HepG2 (cell line): ENCODE results near the gene TEKT5. TPM values are rescaled to one million over a fixed set of nuclear protein-coding genes. Genes with fewer than 3 reads are reported as not detected.

Source experiments
- EZH2 ChIP-seq: conservative IDR thresholded peaks from 2 replicates; pipeline ENCODE4 v1.6.1; 2012; ENCODE audit warnings: mild to moderate bottlenecking, low read depth, low read length, moderate library complexity
- GABPB1 ChIP-seq: IDR thresholded peaks from 2 replicates; pipeline ENCODE4 v1.6.1; 2016; ENCODE audit warnings: mild to moderate bottlenecking, missing genetic modification reagents, moderate library complexity, missing compliant biosample characterization
- GFI1 ChIP-seq: sonication (generic); formaldehyde crosslinking; IDR thresholded peaks from 2 replicates; pipeline ENCODE4 v1.5.0; 2020; ENCODE audit warnings: missing genetic modification reagents, mild to moderate bottlenecking, borderline replicate concordance
- HNF4G ChIP-seq, 2 experiments: sonication (generic) in 1 of 2; formaldehyde crosslinking in 1 of 2; IDR thresholded peaks; 2 replicates each; pipeline versions ENCODE4 v1.4.0 to v1.6.1; 2011 to 2020; ENCODE audit warnings: borderline replicate concordance in 2 of 2, low read depth in 2 of 2, mild to moderate bottlenecking in 2 of 2, low read length in 1 of 2, missing genetic modification reagents in 1 of 2, moderate library complexity in 1 of 2
- HNRNPK ChIP-seq: fragments of 200-400 bp; formaldehyde crosslinking; IDR thresholded peaks from 2 replicates; pipeline ENCODE4 v1.6.1; 2018; ENCODE audit warnings: low read length, low read depth, moderate library complexity, mild to moderate bottlenecking; ENCODE audit not compliant: poor library complexity, severe bottlenecking
- LBX2 ChIP-seq: sonication (generic); formaldehyde crosslinking; IDR thresholded peaks from 2 replicates; pipeline ENCODE4 v1.5.0; 2020; ENCODE audit warnings: missing genetic modification reagents, mild to moderate bottlenecking, borderline replicate concordance
- MAZ ChIP-seq, 2 experiments: sonication (generic) in 1 of 2; formaldehyde crosslinking in 1 of 2; IDR thresholded peaks; 2 replicates each; pipeline versions ENCODE4 v1.5.0 to v1.6.1; 2012 to 2020; ENCODE audit warnings: low read depth in 2 of 2, mild to moderate bottlenecking in 2 of 2, borderline replicate concordance in 1 of 2, improper control_type of control experiment in 1 of 2, low read length in 1 of 2, missing genetic modification reagents in 1 of 2, moderate library complexity in 1 of 2
- MEF2D ChIP-seq: sonication (generic); formaldehyde crosslinking; IDR thresholded peaks from 2 replicates; pipeline ENCODE4 v1.5.1; 2020; ENCODE audit warnings: mild to moderate bottlenecking, missing genetic modification reagents
- MXD4 ChIP-seq: IDR thresholded peaks from 2 replicates; pipeline ENCODE4 v1.6.1; 2016; ENCODE audit warnings: mild to moderate bottlenecking, missing biosample characterization, missing genetic modification reagents
- NCOA5 ChIP-seq: sonication (generic); formaldehyde crosslinking; IDR thresholded peaks from 2 replicates; pipeline ENCODE4 v1.4.0; 2020; ENCODE audit warnings: missing genetic modification reagents
- NKX3-1 ChIP-seq: sonication (generic); formaldehyde crosslinking; IDR thresholded peaks from 2 replicates; pipeline ENCODE4 v1.5.0; 2020; ENCODE audit warnings: missing genetic modification reagents
- PTBP1 ChIP-seq: fragments of 200-400 bp; formaldehyde crosslinking; IDR thresholded peaks from 2 replicates; pipeline ENCODE4 v1.6.1; 2018; ENCODE audit warnings: low read length, low read depth; ENCODE audit not compliant: poor library complexity, severe bottlenecking
- RFX1 ChIP-seq: fragments of 450-650 bp; IDR thresholded peaks from 2 replicates; pipeline ENCODE4 v1.6.1; 2017
- SMAD1 ChIP-seq: sonication (generic); formaldehyde crosslinking; IDR thresholded peaks from 2 replicates; pipeline ENCODE4 v1.4.0; 2020; ENCODE audit warnings: missing genetic modification reagents, low read depth, mild to moderate bottlenecking, borderline replicate concordance
- SP1 ChIP-seq, 2 experiments: fragments of 450-650 bp in 1 of 2; sonication (generic) in 1 of 2; formaldehyde crosslinking in 1 of 2; IDR thresholded peaks; 2 replicates each; pipeline versions ENCODE4 v1.4.0 to v1.6.1; 2016 to 2020; ENCODE audit warnings: missing genetic modification reagents in 1 of 2
- SP2 ChIP-seq: sonication (generic); formaldehyde crosslinking; IDR thresholded peaks from 2 replicates; pipeline ENCODE4 v1.5.1; 2020; ENCODE audit warnings: mild to moderate bottlenecking, missing genetic modification reagents
- THRA ChIP-seq: sonication (generic); formaldehyde crosslinking; IDR thresholded peaks from 2 replicates; pipeline ENCODE4 v1.4.0; 2020; ENCODE audit warnings: missing genetic modification reagents, borderline replicate concordance
- ZNF124 ChIP-seq: sonication (generic); formaldehyde crosslinking; IDR thresholded peaks from 2 replicates; pipeline ENCODE4 v1.4.0; 2020; ENCODE audit warnings: missing genetic modification reagents
- polyA plus RNA-seq, 8 experiments: library from polyadenylated mRNA; depleted of rRNA in 3 of 8; stranded (reverse) in 7 of 8; unstranded in 1 of 8; fragments of >200 nt; fragmentation: Illumina TruSeq in 4 of 8; extraction: Trizol in 4 of 8; gene quantifications; 2 replicates each; pipeline versions ENCODE4 v1.2.1 to v1.2.3, GENCODE V29; 2011 to 2016; ENCODE audit warnings: low read depth in 4 of 8, missing spikeins in 1 of 8, mixed read lengths in 1 of 8; ENCODE audit not compliant: insufficient read depth in 1 of 8
- total RNA-seq, 5 experiments: library from RNA; depleted of rRNA; stranded (reverse); fragments of >200 nt; fragmentation: Illumina TruSeq; extraction: Trizol; gene quantifications; 2 replicates each; pipeline ENCODE4 v1.2.3, GENCODE V29; 2016; ENCODE audit warnings: low read depth in 1 of 5
- TF ChIP-seq, protein P1 (sequence below): sonication (generic); formaldehyde crosslinking; IDR thresholded peaks from 2 replicates; pipeline ENCODE4 v1.8.0; 2022; ENCODE audit warnings: missing genetic modification reagents, mild to moderate bottlenecking, borderline replicate concordance
- TF ChIP-seq, protein P2 (sequence below): conservative IDR thresholded peaks from 2 replicates; pipeline ENCODE4 v1.6.1; 2018; ENCODE audit warnings: missing genetic modification reagents
- TF ChIP-seq, protein P3 (sequence below): sonication (generic); formaldehyde crosslinking; IDR thresholded peaks from 2 replicates; pipeline ENCODE4 v1.8.0; 2022; ENCODE audit warnings: missing genetic modification reagents, mild to moderate bottlenecking, moderate library complexity, borderline replicate concordance

Gene TEKT5
- total and polyA plus RNA-seq, 2 of the 13 experiments (the other 11 are each of a cell fraction or from before 2014, with no cell fraction given): 0.16 TPM; not detected in 1

- TF ChIP-seq, protein P1, sequence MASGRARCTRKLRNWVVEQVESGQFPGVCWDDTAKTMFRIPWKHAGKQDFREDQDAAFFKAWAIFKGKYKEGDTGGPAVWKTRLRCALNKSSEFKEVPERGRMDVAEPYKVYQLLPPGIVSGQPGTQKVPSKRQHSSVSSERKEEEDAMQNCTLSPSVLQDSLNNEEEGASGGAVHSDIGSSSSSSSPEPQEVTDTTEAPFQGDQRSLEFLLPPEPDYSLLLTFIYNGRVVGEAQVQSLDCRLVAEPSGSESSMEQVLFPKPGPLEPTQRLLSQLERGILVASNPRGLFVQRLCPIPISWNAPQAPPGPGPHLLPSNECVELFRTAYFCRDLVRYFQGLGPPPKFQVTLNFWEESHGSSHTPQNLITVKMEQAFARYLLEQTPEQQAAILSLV: peak; percentile 74
- TF ChIP-seq PTBP1 (no peak), ZNF124 (CRISPR knock-in tag) (peak; percentile 75; the same call in 1 of the 2 replicates), SMAD1 (CRISPR knock-in tag) (0 out of 2 replicates have a peak, but pooled peaks have one; percentile 33), NKX3-1 (CRISPR knock-in tag) (no peak), MXD4 (CRISPR knock-in tag) (0 out of 2 replicates have a peak, but pooled peaks have one; percentile 45), SP2 (no peak), HNF4G (IDR thresholded peaks at IDR 0.05; ENCODE audit: borderline replicate concordance, low read depth, low read length) (no peak), HNF4G (CRISPR knock-in tag; IDR thresholded peaks at IDR 0.05; ENCODE audit: borderline replicate concordance, low read depth) (no peak), NCOA5 (CRISPR knock-in tag) (no peak), MAZ (IDR thresholded peaks at IDR 0.05; ENCODE audit: borderline replicate concordance, low read depth, low read length) (no peak), MAZ (CRISPR knock-in tag; IDR thresholded peaks at IDR 0.05; ENCODE audit: low read depth) (no peak), THRA (0 out of 2 replicates have a peak, but pooled peaks have one; percentile 26), GABPB1 (CRISPR knock-in tag) (peak; percentile 17; the same call in 1 of the 2 replicates), HNRNPK (no peak), LBX2 (CRISPR knock-in tag) (no peak), MEF2D (CRISPR knock-in tag) (peak; percentile 37; the same call in 1 of the 2 replicates), GFI1 (CRISPR knock-in tag) (no peak), EZH2 (no peak), SP1 (IDR thresholded peaks at IDR 0.05) (no peak), SP1 (CRISPR knock-in tag; IDR thresholded peaks at IDR 0.05) (no peak), RFX1 (no peak)
- TF ChIP-seq, protein P2, sequence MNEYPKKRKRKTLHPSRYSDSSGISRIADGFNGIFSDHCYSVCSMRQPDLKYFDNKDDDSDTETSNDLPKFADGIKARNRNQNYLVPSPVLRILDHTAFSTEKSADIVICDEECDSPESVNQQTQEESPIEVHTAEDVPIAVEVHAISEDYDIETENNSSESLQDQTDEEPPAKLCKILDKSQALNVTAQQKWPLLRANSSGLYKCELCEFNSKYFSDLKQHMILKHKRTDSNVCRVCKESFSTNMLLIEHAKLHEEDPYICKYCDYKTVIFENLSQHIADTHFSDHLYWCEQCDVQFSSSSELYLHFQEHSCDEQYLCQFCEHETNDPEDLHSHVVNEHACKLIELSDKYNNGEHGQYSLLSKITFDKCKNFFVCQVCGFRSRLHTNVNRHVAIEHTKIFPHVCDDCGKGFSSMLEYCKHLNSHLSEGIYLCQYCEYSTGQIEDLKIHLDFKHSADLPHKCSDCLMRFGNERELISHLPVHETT (CRISPR knock-in tag): no peak
- TF ChIP-seq, protein P3, sequence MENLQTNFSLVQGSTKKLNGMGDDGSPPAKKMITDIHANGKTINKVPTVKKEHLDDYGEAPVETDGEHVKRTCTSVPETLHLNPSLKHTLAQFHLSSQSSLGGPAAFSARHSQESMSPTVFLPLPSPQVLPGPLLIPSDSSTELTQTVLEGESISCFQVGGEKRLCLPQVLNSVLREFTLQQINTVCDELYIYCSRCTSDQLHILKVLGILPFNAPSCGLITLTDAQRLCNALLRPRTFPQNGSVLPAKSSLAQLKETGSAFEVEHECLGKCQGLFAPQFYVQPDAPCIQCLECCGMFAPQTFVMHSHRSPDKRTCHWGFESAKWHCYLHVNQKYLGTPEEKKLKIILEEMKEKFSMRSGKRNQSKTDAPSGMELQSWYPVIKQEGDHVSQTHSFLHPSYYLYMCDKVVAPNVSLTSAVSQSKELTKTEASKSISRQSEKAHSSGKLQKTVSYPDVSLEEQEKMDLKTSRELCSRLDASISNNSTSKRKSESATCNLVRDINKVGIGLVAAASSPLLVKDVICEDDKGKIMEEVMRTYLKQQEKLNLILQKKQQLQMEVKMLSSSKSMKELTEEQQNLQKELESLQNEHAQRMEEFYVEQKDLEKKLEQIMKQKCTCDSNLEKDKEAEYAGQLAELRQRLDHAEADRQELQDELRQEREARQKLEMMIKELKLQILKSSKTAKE (CRISPR knock-in tag): no peak
Measured at GRCh38 chr16:10578474-10579316, 116.0 kb downstream of the TEKT5 start (continued).
